HG03342 (cell line): ENCODE measurements around the gene OXNAD1.
A peak's percentile ranks its signal among the peaks of the same experiment; 100 is the strongest.
"Not testable (repeated sequence)": the region's sequence is repeated elsewhere in the genome, so short reads cannot be mapped to it uniquely, and the experiment has no call there.

Experiments used
- ATAC-seq: cut with Tn5 transposase; IDR thresholded peaks from one replicate; pipeline ENCODE4 v1.9.1; 2021; ENCODE audit warnings: mild to moderate bottlenecking, moderate library complexity; ENCODE audit not compliant: unreplicated experiment

OXNAD1 gene

GRCh38 chr3:16303037-16303575 is 38.1 kb downstream of the OXNAD1 start:
- no peak for ATAC-seq

DNA sequence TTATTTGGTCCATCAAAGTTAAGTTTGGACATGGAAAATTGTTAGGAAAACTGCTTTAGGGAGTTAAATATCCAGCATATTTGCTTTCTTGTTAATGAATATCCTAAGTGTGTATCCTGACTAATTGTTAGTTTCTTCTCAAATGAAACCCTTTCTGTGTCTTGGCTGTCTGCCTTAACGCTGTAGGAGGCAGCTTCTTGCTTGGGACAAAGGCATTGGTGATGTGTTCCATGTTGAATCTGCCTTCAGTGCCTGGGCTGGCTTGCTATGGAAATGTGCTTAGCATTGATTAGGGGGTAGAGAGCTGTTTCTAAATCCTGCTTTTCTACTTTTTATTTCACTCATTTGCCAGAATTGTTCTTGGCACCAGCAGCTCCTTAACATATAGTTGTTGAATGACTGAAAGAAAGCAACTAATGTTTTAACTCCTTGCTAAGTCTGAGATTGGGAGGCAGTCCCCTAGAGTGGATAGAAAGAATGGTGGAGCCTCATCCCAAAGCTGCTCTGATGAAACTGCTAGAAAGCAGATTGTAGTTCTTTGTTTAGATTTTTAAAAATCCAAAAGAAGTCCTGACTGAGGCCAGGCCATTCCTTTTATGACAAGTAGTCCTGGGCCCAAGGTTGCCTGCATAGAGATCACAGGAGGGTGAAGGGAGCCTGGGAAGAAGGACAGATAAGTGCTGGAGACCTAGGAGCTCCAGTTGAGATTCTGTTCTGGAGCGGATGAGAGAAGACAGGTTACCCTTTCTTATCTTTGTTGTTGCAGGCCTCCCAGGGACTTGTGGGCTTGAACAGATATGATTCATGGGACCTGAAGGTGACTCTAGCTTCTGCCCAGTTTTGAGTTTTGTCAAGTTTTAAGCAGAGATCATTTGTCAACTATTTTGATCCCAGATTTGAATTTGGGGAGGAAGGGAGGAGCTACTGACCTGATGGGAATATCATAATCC is 39.3 kb downstream of the OXNAD1 start:
- no peak for ATAC-seq

DNA sequence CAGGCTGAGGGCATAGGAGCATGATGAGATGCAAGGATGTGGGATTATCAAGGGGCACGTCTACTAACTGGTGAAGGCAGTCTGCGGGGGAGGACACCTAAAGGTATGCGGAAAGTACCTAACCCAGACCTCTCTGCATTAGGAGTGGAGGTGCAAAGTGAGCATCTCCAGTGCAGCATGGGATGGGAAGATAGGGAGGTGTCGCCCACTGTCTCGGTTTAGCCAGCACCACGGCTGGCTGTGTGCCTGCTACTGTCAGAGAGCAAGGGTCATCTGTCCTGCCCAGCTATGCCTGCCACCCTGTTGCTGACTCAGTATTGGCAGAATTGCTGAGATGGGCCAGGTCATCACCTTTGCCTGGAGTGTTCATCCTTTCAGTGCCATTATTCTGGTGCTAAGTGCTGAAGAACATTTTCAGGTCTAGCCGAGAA is 40.1 kb downstream of the OXNAD1 start:
- no peak for ATAC-seq

DNA sequence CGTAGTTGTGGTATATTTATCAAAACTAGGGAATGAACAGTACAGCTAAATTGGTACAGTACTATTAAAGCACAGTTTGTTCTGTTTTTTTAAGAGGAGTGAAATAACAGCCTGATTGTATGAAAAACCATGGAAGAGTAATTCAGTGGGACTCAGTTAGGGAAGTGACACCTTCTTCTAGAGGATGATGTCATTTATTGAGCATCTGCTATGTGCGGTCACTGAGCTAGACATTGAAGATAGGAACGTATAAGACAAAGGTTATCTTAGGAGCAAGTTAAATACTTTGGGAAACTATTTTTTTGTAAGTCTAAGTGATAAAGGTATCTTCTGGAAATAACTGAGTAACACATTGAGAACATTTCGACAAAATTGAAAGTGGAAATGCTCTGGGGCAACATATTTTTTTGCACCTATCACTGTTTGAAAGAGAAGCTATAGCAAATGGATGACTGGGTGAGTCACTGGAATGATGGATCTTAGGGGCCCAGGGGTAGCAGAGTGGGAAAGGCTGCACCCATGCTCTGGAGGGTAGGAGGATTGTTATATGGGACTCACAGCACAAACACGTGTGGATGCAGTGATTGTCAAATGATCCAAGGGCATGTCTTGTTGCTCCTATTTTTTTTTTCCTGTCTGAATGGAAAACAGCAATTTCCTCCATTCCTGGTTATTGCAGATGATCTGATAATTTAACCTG is 43.0 kb downstream of the OXNAD1 start:
- no peak for ATAC-seq

DNA sequence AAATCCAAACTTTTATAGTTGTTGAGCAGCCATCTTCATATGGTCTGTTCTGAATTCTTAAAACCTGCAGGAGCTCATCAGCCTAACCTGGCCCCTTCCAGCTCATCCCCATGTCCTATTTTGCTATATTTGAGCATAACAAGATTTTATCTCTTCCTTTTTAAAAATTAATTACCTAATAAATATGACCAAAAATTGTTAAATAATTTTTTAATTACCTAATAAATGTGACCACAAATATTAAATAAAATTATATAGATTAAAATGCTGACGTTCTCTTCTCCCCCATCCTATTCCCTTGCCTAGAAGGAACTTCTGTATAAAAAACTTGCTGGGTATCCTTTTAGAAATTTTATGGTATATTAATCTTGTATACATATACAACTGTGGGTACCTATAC is 43.7 kb downstream of the OXNAD1 start:
- no peak for ATAC-seq

DNA sequence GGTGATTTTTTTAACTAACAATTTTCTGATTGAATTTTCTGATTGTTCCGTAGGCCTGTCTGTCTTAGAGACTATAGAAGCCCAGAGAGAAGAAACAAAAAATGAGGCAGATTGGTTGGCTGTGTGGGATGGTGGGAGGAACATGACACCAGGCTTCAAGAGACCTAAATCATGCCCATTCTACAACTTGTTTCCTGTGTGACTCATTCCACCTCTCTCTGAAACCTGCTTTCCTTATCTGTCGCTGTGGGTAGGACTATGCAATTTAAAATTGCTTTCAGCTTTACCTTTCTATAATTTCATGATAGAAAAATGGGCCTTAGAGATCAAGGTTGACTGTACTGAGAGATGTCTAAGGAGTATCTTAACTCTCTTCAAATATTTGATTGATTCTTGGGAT is 44.5 kb downstream of the OXNAD1 start:
- peak; percentile 82 for ATAC-seq

DNA sequence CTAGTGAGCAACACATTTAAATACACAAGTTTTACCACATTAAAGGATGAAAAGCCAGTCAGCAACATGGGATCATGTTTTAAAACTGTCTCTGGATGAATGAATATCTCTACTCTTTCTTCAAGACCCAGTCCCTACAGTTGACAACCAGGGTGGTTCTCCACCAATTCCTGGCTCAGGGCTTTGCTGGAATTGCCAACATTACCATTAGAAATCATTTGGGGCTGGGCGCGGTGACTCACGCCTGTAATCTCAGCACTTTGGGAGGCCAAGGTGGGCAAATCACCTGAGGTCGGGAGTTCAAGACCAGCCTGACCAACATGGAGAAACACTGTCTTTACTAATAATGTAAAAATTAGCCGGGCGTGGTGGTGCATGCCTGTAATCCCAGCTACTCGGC is 45.5 kb downstream of the OXNAD1 start:
- ATAC-seq = not testable (repeated sequence)

- ATAC-seq = peak; percentile 65
Observed at GRCh38 chr3:16311960-16312451, 47.0 kb downstream of the OXNAD1 start.

GRCh38 chr3:16313886-16314645 is 49.1 kb downstream of the OXNAD1 start:
- no peak for ATAC-seq

DNA sequence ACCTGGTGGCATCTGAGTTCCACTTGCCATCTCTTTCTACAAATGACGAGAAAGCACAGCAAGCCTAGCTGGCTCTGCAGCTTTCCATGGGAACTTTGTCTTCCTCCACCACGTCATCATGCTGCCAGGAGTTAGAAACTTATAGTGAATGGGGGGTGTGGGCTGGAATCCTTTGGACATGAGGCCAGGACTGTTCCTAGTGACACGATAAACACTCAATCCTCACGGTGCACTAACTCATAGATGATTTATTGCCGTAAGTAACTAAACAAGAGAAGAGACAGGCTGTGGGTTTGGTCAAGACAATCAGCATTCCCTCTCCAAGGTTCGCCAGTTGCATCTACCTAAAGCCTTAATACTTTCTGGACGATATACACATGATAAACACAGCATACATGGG is 50.6 kb downstream of the OXNAD1 start:
- ATAC-seq = no peak

- no peak for ATAC-seq
Observed at GRCh38 chr3:16316396-16316795, 51.4 kb downstream of the OXNAD1 start.

DNA sequence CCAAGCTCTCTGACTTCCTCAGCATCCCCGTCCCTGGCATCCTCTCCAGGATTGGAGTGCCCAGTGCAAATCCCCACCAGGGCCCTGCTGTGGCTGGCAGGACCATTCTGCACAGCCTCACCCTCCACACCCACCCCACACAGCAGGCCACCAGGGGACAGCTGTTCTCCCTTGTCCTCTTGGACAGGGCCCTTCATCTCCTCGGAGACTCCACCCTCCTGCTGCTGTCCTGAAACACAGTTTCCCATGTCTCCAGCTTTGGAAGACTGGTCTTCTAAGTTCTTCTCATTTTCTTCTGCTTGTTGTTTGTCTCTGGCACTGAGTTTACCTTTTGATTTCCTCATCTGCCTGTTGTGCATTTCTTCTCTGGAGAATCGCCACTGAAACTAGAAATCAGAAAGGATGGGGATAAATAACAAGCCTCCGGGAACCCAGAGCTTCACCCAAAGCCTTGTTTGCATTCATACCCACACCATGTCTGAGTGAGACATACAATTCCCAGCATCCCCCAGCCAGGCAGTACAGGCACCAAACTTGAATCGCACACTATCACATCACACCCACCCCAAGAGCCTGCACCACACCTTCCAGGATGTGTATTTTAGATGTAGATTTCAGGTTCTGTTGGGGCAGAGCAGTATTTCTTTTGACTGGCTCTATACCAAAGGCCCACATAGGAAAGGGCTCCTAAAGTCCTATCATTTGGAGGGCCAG is 52.0 kb downstream of the OXNAD1 start:
- ATAC-seq = no peak

DNA sequence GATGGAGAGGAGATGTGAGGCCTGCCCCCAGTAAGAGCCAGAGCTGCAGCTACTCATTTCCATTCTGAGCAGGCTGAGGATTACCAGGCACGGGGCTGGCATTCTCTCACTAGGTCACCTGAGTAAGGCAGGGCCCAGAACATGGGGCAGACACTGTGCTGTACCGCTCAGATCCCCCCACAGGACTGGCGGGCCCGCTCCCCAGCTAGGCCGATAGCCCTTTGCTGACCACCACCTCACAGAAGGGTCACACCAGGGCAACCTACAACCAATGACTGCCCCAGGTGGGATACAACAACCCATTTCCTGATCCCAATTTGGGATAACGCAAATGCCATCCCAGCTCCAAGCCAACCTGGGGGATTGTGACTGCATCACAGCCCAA is 52.5 kb downstream of the OXNAD1 start:
- ATAC-seq = no peak

GRCh38 chr3:16318176-16318575 is 53.2 kb downstream of the OXNAD1 start:
- ATAC-seq = no peak

DNA sequence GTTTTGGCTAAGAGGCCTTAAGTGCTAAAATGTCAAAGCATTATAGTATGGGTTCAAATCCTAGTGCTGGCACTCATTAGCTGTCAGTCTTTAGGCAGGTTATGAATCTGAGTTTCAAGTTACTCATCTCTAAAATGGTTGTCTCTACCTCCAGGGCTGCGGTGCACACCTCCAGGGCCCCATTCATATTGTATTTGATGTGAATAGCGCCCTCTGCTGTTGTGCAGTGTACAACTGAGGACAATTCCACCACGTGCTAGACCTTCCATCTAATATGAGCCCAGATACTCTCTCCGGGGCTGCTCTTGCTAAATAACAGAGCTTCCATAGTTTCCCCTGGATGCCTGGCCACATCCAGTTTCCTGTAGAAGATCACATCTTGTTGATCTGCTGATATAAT is 54.3 kb downstream of the OXNAD1 start:
- ATAC-seq = no peak

DNA sequence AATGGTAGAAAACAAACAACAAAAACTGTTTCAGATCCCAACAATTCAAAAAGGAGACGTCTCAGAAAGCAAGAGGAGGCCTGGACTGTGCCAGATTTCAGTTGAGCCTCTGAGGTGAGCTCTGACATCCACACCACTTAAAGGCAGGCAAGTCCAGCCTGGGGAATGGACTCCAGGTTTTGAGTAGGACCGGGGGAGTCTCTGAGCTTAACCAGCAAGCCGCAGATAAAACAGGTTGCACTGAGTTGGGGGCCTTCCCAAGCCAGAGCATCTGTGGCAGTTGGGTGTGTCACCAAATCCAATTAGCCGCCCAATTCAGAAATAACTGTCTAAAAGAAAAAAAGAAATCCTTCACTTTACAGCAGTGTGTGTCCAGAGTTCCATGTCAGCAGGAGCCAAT is 54.7 kb downstream of the OXNAD1 start:
- ATAC-seq = no peak

- no peak for ATAC-seq
Observed at GRCh38 chr3:16320711-16321110, 55.7 kb downstream of the OXNAD1 start.

GRCh38 chr3:16322189-16322588 is 57.2 kb downstream of the OXNAD1 start:
- no peak for ATAC-seq

- ATAC-seq = no peak
Observed at GRCh38 chr3:16323737-16324136, 58.7 kb downstream of the OXNAD1 start.

DNA sequence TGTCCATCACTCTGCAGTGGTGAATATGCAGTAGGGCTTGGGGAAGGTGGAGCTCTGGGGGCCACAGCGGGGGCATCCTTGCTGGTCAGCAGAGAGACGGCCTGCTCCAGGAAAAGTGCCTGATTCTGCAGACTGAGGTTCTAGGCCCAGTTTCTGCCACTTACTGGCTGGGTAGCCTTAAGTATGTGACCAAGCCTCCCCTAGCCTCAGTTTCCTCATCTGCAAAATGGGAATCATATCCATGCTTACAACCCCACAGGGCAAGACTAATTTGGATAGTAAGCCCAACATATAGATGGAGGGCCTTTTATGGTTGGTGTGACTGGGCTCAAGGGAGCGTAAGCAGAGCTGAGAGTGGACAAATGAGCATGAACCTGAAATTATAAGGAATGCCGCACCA is 60.8 kb downstream of the OXNAD1 start:
- no peak for ATAC-seq
